Psoas muscle (tissue), 8 donors: Measurements from ENCODE around the gene DNAI1. TPM values are rescaled to one million over a fixed set of nuclear protein-coding genes. Genes with fewer than 3 reads are reported as not detected.
A peak's percentile ranks its signal among the peaks of the same experiment; 100 is the strongest.

Experiments used
- ATAC-seq, 4 donors: fragments of 200-7000 bp; cut with Tn5 transposase; one replicate each; pipeline ENCODE4 v1.9.1; 2020; ENCODE audit warnings: moderate library complexity in 3 of 4, mild to moderate bottlenecking in 2 of 4
- DNase-seq, 2 donors: peaks; one replicate each; pipeline ENCODE4 v3.0.0-alpha.2; 2020
- H3K27ac ChIP-seq: fragments of 200-600 bp; one replicate; pipeline ENCODE4 v1.8.0; 2022
- H3K27me3 ChIP-seq, 3 donors: fragments of 200-600 bp in 1 of 3; one replicate each; pipeline versions ENCODE4 v1.6.1 to v1.8.0; 2013 to 2022; ENCODE audit warnings: low read length in 2 of 3, mild to moderate bottlenecking in 2 of 3, moderate library complexity in 1 of 3; ENCODE audit not compliant: insufficient read depth in 3 of 3
- H3K36me3 ChIP-seq, 2 donors: fragments of 200-600 bp in 1 of 2; one replicate each; pipeline versions ENCODE4 v1.6.1 to v1.8.0; 2013 to 2022; ENCODE audit warnings: low read depth in 1 of 2, mild to moderate bottlenecking in 1 of 2, moderate library complexity in 1 of 2; ENCODE audit not compliant: insufficient read depth in 1 of 2
- H3K4me1 ChIP-seq: fragments of 200-600 bp; one replicate; pipeline ENCODE4 v1.8.0; 2022
- H3K4me3 ChIP-seq: fragments of 200-600 bp; one replicate; pipeline ENCODE4 v1.8.0; 2022; ENCODE audit warnings: mild to moderate bottlenecking
- H3K9me3 ChIP-seq: fragments of 200-600 bp; one replicate; pipeline ENCODE4 v1.8.0; 2022
- WGBS, 3 donors: extraction: QIAGEN DNeasy Blood & Tissue Kit; methylation state at CpG; one replicate each; pipeline versions ENCODE4 v1.1.6 to v1.1.7; 2013; 5-methylcytosine and 5-hydroxymethylcytosine counted together
- intact Hi-C, 2 donors: fragments of 100-400 bp; cut with DNase I; formaldehyde crosslinking; loops; one replicate each; pipeline versions ENCODE4 v1.11.0 to v1.14.2; 2022
- polyA plus RNA-seq, 3 donors: library from polyadenylated mRNA; stranded (reverse); fragments of 200-250 nt; gene quantifications; one replicate each; pipeline ENCODE4 v1.2.3, GENCODE V29; 2013
- total RNA-seq, 4 donors: library from RNA; stranded (reverse); fragmentation: NEBNext Ultra II Directional in 2 of 4; extraction: Animal tissue kit (Norgen Biotek cat#: 25700) in 2 of 4; gene quantifications; one replicate each; pipeline versions ENCODE4 v1.2.1 to v1.2.4, GENCODE V29; 2021 to 2023
- TF ChIP-seq, protein P1 (sequence below): fragments of 200-600 bp; IDR thresholded peaks from one replicate; pipeline ENCODE4 v1.8.0; 2022; ENCODE audit warnings: antibody characterized with exemption
- donor health status: healthy with polysubstance abuse.
- donor health status: DM: no; HTN: no; CAD: no; lungs with moderate emphysema.
- donor health status: Bipolar disorder and iron deficiency.
- donor health status: healthy.
- donor health status: DM: yes; HTN: yes; CAD: no.
- donor health status: DM: no; HTN: no; CAD: no.
- donor health status: DM: no; HTN: no; CAD: no.
- donor health status: DM: yes; HTN: yes; CAD: no.

The DNAI1 gene
- total and polyA plus RNA-seq, 7 donors: 0.04 to 0.70 (median 0.27) TPM; not detected in 3

DNA sequence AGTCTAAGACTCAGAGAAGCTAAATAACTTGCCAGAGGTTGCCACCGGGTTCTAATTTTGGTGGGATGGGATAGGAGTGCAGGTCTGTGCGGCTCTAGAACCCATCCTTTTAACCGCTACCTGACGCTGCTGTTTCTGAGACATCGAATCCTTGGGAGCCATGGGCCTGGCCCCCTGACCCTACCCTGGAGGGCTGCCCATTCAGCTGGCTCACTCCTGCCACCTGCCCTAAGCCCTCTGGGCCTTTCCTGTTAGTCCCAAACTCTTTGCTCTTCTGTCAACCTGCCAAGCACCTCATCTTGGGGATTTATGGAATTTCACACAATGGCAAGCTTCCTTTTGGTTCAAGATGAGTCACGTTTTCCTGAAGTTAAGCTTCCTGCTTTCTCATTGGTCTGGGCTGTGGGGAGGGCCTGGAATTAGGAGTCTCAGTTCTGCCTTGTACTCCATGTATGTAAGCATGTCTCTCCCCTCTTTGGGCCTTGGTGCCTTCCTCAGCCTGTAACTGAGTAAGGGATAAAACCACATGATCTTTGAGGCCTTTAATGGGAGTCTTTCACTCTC lies 37.6 kb downstream of the DNAI1 start:
- DNase-seq: no peak
- Histone ChIP-seq H3K9me3 (no peaks in the 10 kb centered on the region), H3K27me3 (no peaks in the 10 kb centered on the region), H3K36me3 (no peaks in the 10 kb centered on the region), H3K4me1 (no peaks in the 10 kb centered on the region), H3K4me3 (no peak overlapping the region), H3K27ac (no peak overlapping the region)
- WGBS, 3 donors: 70 to 78% (median 78%) methylated on average over 6 of the region's 6 CpGs
- TF ChIP-seq, protein P1, sequence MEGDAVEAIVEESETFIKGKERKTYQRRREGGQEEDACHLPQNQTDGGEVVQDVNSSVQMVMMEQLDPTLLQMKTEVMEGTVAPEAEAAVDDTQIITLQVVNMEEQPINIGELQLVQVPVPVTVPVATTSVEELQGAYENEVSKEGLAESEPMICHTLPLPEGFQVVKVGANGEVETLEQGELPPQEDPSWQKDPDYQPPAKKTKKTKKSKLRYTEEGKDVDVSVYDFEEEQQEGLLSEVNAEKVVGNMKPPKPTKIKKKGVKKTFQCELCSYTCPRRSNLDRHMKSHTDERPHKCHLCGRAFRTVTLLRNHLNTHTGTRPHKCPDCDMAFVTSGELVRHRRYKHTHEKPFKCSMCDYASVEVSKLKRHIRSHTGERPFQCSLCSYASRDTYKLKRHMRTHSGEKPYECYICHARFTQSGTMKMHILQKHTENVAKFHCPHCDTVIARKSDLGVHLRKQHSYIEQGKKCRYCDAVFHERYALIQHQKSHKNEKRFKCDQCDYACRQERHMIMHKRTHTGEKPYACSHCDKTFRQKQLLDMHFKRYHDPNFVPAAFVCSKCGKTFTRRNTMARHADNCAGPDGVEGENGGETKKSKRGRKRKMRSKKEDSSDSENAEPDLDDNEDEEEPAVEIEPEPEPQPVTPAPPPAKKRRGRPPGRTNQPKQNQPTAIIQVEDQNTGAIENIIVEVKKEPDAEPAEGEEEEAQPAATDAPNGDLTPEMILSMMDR: no peak
- intact Hi-C loops: loop anchor here in 1 of 2 donors (5.0 kb wide), 1 partner anchor 74 kb away; no protein-coding TSS in a partner anchor
- no peak for ATAC-seq

- WGBS, 3 donors: 19 to 29% (median 22%) methylated on average over 3 of the region's 3 CpGs
Observed at GRCh38 chr9:34498553-34498952, 39.9 kb downstream of the DNAI1 start.

GRCh38 chr9:34499076-34499475 lies 40.5 kb downstream of the DNAI1 start:
- Histone ChIP-seq H3K9me3 (no peaks in the 10 kb centered on the region), H3K27ac (no peak overlapping the region), H3K27me3 (no peaks in the 10 kb centered on the region), H3K36me3 (no peaks in the 10 kb centered on the region), H3K4me1 (no peaks in the 10 kb centered on the region), H3K4me3 (no peak overlapping the region)
- no peak for DNase-seq
- TF ChIP-seq, protein P1: no peak
- intact Hi-C loops: loop anchor here in 1 of 2 donors (5.0 kb wide), 1 partner anchor 77 kb away; no protein-coding TSS in a partner anchor
- no peak for ATAC-seq
- WGBS, 3 donors: 82 to 91% (median 83%) methylated on average over 2 of the region's 2 CpGs

More at GRCh38 chr9:34498553-34498952, 39.9 kb downstream of the DNAI1 start:
- Histone ChIP-seq H3K9me3 (no peaks in the 10 kb centered on the region), H3K4me3 (no peak overlapping the region), H3K27ac (no peak overlapping the region), H3K36me3 (no peaks in the 10 kb centered on the region), H3K4me1 (no peaks in the 10 kb centered on the region), H3K27me3 (no peaks in the 10 kb centered on the region)
- intact Hi-C loops: loop anchor here in 1 of 2 donors (5.0 kb wide), 1 partner anchor 76 kb away; no protein-coding TSS in a partner anchor
- DNase-seq: no peak
- ATAC-seq: peak in 1 of 4 donors; percentile 49
- TF ChIP-seq, protein P1: no peak

DNA sequence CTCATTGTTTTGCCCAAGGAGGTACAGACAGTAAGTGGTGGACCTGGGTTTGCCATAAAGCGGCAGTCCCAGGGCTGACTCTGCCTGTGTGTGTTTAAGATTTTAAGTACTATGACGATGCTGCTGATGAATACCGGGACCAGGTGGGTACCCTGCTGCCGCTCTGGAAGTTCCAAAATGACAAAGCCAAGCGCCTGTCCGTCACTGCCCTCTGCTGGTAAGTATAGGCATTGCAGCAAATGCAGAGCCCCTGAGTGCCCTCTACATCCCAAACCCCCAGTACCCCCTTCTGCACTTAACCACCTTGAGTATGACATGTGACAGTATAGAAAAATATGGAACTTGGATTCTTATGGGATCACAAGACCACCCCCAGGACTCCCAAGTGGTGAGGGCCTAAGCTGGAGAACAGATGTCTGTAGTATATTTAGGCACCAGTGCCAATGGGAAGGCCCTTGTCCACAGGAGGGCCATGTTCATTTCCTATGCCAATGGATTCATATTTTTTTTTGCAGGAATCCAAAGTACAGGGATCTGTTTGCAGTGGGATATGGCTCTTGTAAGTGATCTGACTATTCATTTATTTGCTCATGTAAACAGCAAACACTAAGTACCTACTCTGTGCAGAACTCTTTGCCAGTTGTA lies 42.1 kb downstream of the DNAI1 start:
- ATAC-seq (peak; percentile 78 to 91 (median 83)), DNase-seq (peak; percentile 33 to 72)
- TF ChIP-seq, protein P1: peak; percentile 99
- Histone ChIP-seq H3K36me3 (no peaks in the 10 kb centered on the region), H3K27me3 (no peaks in the 10 kb centered on the region), H3K4me3 (no peak overlapping the region), H3K9me3 (no peaks in the 10 kb centered on the region), H3K4me1 (no peaks in the 10 kb centered on the region), H3K27ac (no peak overlapping the region)
- 1 to 4% (median 1%) methylated on average over 6 of the region's 6 CpGs for WGBS, 3 donors
- intact Hi-C loops: loop anchor here (1.0 to 2.0 kb wide), 5 partner anchors 63 to 168 kb away; no protein-coding TSS in a partner anchor
